Measurements from ENCODE around the gene SPEF1.

SPEF1 gene

DNA sequence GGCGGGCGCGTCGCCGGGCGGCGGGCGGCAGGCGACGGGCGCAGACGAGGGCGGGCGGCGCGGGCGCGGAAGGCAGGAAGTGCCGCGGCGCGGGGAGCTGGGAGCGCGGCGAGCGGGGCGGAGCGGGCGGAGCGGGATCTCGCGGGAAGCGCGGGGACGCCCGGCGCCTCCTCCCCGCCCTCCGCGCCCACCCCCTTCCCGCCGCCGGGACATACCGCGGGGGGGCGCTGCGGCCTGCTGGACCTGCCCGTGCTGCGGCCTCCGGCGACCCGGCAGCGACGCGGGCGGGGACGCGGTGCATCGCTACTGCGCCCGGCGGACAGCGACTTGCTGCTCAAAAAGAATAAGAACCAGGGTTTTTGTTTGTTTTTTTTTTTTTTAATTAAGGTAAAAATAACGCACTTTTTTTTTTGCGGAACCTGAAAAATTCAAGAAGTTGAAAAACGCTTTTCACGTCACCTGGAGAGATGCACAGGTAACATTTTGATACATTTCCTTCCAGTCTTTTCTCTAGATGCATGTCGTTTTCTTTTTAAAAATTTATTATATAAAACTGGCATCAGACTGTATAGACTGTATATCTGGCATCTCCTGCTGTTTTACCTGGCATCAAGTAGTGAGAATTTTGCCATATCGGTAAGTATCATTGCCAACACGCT lies 5.5 kb upstream of the SPEF1 start, which contains the start of gene CENPB:
Gene CENPB (minus strand): TSS at position 76 of the 659 bp plus-strand sequence. CDS start 257 bp downstream, outside the sequence.
- peak; percentile 85 for DNase-seq

DNA sequence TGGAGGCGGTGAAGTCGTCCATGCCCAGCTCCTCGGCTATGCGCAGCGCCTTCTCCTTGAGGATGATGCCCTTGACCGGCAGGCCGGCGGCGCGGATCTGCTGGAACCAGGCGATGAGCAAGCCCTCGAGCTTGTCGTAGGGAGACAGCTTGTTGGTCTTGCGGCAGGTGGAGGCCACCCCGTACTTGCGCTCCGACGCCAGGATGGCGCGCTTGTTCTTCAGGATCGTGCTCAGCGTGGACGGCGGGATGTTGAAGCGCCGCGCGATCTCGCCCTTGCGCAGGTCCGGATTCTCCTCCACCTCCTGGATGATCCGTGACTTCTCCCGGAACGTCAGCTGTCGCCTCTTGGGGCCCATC lies 4.9 kb upstream of the SPEF1 start:
- no peak for DNase-seq

DNA sequence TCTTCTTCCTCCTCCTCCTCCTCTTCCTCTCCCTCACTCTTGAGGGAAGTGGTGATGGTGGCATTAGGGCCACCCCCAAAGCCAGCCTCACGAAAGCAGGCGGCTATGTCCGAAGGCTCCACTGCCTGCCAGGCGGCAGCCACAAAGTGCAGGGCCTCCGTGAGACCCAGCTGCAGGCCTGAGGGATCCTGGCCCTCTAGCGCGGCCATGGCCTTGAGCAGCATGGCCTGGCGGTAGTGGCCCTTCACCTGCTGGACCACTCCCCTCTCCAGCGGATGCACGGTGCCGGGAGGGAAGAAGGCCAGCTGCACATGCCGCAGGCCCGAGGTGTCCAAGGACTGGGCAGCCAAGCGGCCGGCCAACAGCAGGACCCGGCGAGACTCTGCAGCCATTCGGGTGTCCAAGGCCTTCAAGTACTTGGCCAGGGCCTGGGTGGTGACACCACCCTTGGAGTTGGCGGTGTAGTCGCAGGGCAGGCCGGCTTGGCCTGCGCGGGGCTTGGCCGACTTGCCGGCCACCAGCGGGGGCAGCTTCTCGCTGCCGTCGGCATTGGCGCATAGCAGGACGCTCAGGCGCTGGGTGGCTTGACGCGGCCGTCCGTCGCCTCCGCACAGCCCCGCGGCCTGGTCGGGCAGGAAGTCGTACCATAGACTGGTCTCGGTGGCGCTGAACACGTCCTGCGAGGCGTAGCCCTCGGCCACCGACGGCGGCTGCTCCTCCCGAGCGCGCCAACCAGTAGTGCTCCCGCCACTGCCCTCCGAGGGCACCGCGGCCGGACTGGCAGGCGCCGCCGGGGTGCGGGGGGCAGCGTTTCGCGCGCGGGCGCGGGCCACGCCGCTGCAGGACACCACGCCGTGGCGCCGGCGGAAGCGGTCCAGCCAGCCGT lies 4.2 kb upstream of the SPEF1 start:
- DNase-seq = no peak

DNA sequence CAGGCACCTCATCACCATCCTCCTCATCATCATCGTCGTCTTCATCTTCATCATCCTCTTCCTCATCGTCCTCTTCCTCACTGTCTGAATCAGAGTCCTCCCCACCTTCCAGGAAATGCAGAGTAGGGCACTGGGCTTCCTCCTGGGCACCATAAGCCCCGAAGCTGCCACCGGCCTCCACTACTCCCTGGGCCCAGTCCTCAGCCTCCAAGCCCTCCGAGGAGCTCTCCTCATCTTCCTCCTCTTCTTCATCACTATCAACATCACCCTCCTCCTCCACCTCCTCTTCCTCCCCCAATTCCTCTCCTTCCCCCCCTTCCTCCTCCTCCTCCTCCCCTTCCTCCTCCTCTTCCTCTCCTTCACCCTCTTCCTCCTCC lies 3.6 kb upstream of the SPEF1 start:
- DNase-seq = no peak

DNA sequence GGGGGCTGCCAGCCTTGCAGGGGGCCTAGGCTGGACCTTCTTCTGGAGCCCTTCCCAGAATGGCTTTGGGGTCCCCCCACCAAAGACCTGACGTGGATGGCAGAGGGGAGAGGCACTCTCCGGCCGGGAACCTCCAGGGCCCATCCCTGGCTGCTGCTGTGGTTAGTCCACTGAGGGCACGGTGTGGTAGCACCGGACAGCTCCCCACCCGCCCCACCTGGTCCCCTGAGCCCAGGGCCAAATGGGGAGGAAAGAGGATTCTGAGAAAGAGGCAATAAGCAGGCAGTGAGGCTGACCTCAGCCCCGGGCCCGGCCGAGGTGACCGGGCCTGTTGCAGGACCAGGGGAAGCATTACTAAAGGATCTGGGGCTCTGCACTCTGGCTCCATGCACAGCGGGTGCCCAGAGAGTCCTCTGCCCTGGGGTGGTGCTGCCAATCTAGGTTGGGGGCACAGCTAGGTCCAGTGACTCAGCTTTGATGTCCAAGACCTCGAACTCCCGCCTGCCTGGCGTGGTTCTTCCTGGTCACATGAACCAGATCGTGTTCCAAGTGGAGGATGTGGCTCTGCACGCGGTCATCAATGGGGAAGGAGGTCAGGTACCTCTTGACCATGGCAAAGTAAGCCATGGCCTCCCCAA lies 3.1 kb upstream of the SPEF1 start:
- DNase-seq = no peak

DNA sequence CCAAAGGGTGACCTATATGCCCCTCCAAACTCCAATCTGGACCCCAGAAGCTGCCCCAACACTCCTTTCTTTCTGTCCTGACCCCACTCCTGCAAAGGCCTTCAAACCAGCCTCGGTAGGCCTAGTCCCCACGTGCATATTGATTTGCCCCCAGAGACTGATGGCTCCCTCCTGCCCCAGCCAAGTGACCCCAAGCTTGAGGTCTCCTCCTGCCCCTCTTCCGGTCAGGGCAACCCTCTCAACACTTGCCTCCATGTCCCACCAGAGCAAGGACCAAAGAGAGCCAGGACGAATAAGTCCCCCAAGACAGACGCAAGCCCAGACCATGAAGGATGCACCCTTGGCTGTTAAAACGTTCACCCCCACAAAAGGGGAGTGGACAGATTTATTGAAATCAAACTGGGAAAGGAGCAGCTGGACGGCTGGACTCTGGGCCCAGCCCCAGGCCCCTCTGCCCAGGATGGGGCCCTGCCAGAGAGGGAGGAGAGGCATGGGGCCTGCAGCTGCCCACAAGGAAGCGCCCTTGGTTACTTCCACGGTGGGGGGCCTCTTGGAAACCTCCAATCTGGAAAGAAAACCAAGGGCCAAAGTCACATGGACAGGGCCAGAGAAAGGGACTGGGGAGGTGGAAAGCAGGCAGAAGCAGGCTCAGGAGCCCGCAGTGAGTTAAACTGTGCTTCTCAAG lies 2.4 kb upstream of the SPEF1 start:
- DNase-seq = no peak

DNA sequence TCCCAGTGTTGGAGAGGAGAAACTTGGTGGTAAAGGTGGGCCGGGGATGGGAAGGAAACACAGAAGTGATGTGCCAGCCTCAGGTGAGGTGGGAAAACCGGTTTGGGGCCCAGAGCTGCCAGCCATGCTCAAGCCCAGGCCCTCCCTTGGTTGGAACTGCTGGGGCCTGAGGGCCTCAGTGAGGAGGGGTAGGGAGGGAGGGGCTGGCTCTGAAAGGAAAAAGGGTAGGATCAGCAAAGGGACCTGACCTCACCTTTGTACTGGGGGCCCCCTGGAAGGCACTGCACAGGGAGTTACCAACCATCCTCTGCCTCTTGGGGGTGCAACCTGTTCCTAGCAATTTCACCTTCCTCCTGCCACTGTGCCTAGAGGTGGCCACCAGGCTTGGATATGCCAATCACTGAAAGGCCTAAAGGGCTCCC lies 1.8 kb upstream of the SPEF1 start:
- DNase-seq = no peak

DNA sequence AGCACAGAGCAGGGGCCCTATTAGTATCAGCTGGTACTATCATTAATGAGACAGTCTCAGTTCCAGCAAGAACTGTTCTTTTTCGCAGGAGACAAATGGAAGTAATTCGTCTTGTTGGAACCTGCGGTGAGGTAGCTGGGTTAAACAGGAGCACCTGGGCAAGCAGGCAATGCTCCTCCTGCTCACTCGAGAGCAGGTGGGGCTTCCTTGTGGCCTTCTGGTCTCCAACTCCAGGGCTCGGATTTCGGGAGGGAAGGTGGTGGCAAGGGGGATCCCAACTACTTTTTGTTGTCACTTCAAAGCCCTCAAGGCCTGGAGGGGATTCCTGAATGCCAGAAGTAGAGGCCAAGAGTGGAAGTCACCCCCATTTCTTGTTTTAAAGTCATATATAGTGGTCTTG lies 1.3 kb upstream of the SPEF1 start:
- no peak for DNase-seq

DNA sequence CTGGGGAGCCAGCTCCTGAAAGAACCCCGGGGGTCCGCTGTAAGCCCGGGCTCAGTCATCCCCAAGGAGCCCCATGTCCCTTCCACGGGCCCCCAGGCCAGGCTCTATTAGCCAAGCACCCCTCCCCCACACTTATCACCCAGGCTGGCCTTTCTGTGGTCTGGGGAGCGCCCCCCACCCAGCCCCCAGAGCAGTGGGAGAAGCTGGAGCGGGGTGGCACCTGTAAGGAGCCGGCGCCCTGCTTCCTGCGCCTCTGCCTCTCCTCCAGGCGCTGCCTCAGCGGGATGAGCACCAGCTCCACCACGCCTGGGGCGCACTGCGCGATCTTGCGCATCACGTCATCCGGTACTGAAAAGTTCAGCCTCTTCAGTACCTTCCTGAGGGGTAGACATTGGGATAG lies 2.3 kb downstream of the SPEF1 start:
- DNase-seq = no peak

DNA sequence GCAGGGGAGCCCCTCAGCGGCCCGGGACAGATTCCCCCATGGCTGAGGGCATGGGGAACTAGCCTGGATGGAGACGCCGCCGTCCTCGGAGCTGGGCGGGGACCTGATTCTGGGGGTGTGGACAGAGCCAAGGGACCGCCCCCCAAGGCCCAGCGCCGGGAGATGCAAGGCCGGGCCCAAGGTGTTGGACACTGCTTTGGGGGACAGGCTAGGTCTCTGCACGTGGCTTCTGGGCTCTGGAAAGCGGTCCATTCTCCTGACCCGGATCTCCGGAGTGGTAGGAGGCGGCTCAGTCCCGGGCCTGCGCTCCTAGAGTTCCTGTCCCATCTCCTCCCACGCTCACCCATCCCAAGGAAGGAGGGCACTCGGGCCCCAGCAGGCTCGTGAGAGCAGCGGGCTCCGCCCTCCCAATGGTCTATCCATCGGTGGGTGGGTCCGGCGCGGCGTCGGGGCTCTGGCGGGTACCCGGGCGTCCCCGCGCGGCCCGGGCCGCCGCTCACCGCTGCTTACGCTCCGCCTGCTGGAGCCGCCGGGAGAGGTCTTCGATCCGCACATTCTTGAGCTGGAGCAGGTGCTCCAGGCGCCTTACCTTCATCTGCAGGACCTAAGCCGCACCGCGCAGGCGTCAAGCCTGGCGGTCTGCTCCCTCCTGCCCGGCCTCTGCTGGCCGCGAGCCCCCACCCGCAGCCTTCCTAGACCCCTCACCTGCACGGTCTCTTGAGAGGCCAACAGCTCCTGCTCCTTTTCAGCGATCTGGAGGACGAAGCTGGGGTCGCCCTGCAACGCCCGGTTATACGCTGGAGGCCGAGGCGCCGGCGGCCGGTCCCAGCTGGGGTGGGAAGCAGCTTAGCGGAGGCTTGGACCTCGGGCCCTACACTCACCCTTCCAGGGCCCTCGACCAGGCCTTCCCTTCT lies 3.3 kb downstream of the SPEF1 start:
- peak; percentile 57 for DNase-seq

DNA sequence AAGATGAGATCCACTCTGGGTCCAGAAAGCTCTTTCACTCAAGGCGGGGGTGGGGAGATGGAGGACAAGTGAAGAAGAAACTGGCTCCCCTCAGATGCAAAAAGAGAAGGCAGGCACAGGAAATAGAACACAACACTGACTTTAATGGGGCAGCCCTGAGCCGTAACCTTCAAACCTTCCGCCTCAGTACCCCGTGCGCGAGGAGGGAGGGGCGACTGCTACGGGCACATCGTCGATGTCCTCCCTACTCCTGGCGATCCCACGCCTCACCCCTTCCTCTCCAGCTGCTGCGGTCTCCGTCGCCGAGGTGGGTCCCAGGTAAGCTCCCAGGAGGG lies 3.9 kb downstream of the SPEF1 start:
- DNase-seq = no peak

DNA sequence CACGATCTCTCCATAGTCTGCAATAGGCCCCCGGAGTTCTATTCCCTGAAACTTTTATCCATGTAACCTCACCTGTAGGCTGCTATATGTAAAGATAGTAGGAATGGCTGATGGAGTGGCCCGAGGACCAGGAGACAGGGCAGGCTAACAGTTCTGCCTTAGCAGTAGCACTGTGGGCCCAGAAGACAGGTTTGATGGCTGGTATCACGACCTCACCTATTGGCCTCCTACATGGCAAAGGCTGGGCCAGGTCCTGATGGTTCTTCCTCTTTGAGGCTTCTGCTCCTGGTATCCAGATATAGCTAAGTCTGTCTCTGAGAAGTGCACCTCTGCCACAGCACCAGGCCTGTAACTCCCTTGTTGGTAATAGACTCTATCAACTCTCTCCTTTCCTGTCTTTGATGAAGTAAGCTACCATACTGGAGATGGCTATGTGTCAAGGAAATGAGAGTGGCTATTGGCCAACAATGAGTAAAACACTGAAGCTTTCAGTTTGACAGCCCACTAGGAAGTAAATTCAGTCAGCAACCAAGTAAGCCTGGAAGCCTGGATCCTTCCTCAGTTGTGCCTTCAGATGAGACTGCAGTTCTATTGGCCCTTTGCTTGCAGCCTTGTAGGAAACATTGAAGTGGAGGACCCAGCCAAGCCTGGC lies 5.7 kb downstream of the SPEF1 start:
- no peak for DNase-seq

DNA sequence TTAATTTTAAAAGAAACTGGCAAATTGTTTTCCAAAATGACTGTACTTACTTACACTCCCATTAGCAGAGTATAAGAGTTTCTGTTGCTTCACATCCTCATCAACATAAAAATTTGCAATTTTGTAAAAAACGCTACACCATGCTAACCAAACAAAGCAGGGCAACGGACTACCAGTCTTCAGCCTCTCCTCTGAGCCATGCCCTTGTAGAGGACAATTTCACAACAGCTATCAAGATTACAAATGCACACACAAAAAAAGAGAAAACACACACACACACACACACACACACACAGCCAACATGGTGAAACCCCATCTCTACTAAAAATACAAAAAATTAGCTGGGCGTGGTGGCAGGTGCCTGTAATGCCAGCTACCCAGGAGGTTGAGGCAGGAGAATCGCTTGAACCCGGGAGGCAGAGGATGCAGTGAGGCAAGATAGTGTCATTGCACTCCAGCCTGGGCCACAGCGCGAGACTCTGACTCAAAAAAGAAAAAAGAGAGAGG lies 9.6 kb downstream of the SPEF1 start:
- no peak for DNase-seq

DNA sequence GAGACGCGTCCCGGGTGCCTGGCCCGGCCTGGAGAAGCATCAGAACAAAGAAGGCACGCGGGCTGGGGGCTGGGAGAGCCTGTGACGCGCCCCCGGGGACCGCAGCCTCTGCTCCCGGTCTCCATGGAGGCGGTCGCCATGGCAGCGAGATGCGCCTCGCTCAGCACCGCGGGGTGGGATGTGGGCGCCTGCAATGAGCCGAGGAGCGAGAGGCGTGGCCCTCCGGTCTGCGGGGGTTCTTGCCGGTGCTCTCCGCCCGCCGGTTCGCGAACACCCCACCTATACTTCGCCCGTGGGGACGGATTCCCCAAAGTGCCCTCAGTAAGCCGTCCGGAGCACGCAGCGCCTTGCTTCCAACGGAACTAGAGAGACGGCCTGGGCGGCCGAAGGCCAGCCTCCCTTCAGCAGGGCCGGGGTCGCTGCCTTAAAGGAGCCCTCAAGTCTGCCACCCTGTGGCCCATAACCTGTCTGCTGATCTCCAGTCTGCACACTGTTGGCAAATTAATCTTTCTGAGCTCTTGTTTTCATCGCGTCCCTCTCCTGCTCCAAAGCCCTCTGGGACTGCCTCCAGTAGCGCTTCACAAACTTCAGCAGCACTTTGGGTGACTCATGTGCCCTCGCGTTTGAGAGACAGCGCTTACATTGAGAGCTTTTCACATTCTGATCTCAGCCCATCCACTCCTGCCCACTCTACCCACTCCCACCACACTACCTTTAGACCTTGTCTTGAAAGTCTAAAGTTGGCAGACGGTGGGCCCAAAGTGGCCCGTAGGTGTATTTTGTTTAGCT lies 12.7 kb downstream of the SPEF1 start:
- DNase-seq = peak; percentile 74

DNA sequence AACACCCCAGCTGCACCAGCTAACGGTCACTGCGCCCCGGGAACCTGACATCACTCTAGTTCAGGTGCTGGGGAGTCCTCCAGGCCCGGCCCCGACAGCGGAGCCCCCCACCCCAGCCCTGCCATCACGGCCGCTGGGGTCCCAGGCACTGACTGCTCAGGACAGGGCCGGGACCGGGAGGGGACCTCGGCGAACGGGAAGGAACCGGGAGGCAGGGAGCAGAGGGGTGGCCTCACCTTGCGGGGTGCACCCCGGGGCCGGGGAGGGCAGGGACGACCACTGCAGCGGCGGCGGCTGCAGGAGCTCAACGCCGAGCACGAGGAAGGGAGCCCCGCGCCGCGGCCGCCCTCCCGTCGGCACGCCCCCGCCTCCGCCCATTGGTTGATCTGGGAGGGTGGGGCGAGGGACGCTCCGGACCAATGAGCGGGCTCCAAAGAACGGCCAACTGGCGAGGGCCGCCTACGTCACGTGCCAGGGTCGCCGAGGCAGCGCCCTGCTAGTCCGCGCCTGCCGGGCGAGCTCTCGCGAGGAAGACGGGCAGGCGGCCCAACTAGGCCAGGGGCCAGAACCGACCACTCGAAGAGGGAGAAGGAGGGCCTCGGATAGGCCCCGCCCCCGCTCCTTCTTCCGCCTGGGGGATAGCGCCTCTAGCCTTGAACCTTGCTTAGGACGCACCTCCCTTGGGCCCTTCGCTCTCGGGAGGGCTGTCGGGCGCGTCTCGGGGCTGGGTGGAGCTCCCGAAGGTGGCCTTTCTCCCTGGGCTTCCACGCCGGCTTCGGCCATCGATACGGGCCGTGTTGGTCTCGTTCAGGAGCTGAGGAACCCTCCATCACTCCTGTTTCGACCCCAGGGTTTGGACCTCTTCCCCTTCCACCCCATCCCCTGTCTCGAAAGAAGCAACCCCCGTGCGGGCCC lies 13.6 kb downstream of the SPEF1 start, which contains the start of gene ADISSP:
Gene ADISSP (minus strand): TSS at position 327 of the 915 bp plus-strand sequence. CDS start 7,653 bp downstream, outside the sequence.
- peak; percentile 96 for DNase-seq

DNA sequence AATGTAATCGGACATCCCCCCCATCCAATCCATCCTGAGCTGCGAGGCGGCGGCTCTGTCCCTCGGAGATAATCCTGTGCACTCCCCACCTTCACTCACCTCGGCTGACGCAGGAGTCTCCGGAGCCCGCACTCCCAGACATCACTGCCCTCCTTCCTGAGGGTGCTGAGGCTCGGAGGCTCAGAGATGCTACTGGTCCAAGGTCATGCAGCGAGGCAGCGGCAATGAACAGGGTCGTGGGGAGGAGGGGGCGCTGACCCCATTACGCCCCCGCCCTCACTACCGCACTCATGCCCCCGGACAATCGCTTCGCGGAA lies 14.2 kb downstream of the SPEF1 start:
- no peak for DNase-seq

DNA sequence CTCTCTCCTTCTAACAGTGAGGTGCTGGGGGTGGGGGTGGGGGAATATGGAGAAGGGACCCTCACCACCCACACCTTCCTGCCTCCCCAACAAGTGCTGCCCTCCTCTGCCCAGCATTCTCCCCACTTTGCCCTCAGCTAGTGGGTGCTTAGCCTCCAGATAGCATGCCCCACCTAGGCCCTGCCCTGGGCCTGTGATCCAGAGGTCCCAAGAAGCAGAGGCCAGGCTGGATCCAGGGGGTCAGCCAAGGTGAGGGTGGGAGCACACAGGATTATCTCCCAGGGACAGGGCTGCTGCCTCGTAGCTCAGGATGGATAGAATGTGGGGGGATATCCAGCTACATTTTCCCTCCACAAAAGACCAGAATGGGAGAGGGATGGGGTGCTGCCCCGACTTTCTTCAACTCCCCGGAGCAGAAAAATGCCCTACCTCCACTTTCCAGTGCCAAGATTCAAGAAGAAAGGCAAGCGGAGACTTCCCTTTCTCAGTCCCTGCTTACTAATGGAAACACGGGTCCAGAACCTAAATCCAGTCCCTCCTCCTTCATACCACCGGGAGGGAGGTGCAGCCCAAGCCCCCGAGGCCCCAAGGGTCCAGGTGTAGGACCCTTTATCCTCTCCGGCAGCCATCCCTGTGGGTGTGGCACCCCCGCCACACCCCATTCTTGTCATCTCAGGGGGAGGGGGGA lies 14.7 kb downstream of the SPEF1 start:
- DNase-seq = no peak

DNA sequence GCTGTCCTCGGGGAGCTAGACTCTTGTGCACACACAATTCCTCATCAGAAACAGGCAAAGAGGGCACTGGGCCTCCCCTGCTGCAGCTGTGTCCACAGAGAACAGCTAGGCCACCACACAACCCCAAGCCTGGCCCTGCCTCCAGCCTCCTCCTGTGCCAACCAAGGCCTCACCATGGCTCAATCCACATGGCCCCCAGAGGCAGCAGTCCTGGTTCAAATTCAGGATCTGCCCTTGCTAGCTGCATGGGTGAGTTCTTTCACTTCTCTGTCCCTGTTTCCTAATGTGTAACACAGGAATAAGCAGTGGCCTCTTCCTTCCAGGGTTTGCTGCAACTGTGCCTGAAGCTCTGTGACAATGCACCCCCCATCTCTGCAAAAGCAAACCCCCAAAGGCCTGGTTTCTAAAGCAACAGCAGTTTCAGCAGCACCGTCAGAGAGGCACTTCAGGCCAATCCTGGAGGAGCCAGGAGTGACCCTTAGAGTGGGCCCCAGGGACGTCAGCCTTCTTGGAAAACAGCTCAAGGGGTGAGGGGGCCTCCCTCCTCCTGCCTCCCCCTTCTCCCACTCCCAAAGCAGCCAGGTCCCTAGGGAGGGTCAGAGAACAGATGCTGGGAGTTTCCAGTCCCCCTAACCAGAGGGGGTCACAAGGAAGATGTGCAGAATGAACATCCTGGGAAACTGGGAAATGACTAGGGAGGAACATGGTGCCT lies 15.9 kb downstream of the SPEF1 start:
- DNase-seq = no peak

Data from NCI-H526 treated with DMSO at 0.1 percent for 48 hours (cell line).